GM19043 (cell line): Measurements from ENCODE around the gene GAS5.
"Not testable (repeated sequence)": the region's sequence is repeated elsewhere in the genome, so short reads cannot be mapped to it uniquely, and the experiment has no call there.

Source experiments
- ATAC-seq: cut with Tn5 transposase; IDR thresholded peaks from one replicate; pipeline ENCODE4 v1.9.1; 2021; ENCODE audit warnings: low read depth; ENCODE audit not compliant: unreplicated experiment

The GAS5 gene

GRCh38 chr1:173870252-173871075 lies 2.7 kb upstream of the GAS5 start:
- no peak for ATAC-seq

- no peak for ATAC-seq
These were observed 1.2 kb upstream of the GAS5 start for GRCh38 chr1:173869021-173869359.

GRCh38 chr1:173868266-173869020 lies 654 bp upstream of the GAS5 start, which contains the start of gene ZBTB37:
Gene ZBTB37, plus strand, starts transcription at chr1:173868380. Its CDS starts 1,846 bp downstream, at chr1:173870226.
- peak; percentile 50 for ATAC-seq

GRCh38 chr1:173867141-173867752 lies 542 bp downstream of the GAS5 start:
- ATAC-seq = no peak

- ATAC-seq = no peak
These were observed 1.2 kb downstream of the GAS5 start for GRCh38 chr1:173866413-173867115.

- no peak for ATAC-seq
These were observed 2.2 kb downstream of the GAS5 start for GRCh38 chr1:173865468-173866164.

GRCh38 chr1:173864179-173864867 lies 3.5 kb downstream of the GAS5 start:
- ATAC-seq = no peak

- ATAC-seq = no peak
These were observed 4.3 kb downstream of the GAS5 start for GRCh38 chr1:173863224-173864161.

GRCh38 chr1:173862769-173863223 lies 5.0 kb downstream of the GAS5 start:
- ATAC-seq = no peak

GRCh38 chr1:173862146-173862768 lies 5.5 kb downstream of the GAS5 start:
- not testable (repeated sequence) for ATAC-seq

- ATAC-seq = no peak
These were observed 6.1 kb downstream of the GAS5 start for GRCh38 chr1:173861731-173862145.

GRCh38 chr1:173860065-173860464 lies 7.7 kb downstream of the GAS5 start:
- no peak for ATAC-seq

GRCh38 chr1:173859547-173859946 lies 8.2 kb downstream of the GAS5 start:
- ATAC-seq = not testable (repeated sequence)

GRCh38 chr1:173857363-173857917 lies 10.3 kb downstream of the GAS5 start:
- ATAC-seq = no peak

- no peak for ATAC-seq
These were observed 10.9 kb downstream of the GAS5 start for GRCh38 chr1:173856903-173857302.

GRCh38 chr1:173856014-173856413 lies 11.8 kb downstream of the GAS5 start:
- ATAC-seq = no peak

GRCh38 chr1:173853074-173853473 lies 14.7 kb downstream of the GAS5 start:
- ATAC-seq = no peak

GRCh38 chr1:173852105-173852504 lies 15.7 kb downstream of the GAS5 start:
- ATAC-seq = no peak
